NB4 (cell line): ENCODE results near the gene EVA1B.
A peak's percentile ranks its signal among the peaks of the same experiment; 100 is the strongest.

Experiments used
- DNase-seq: peaks from one replicate; pipeline ENCODE4 v3.0.0; 2010; ENCODE audit warnings: low read depth
- H3K4me3 ChIP-seq: one replicate; pipeline ENCODE4 v1.5.1; 2011; ENCODE audit warnings: mild to moderate bottlenecking, low read depth, low read length, moderate library complexity
- MYC ChIP-seq: IDR thresholded peaks from 2 replicates; pipeline ENCODE4 v1.6.1; 2011; ENCODE audit warnings: low read depth, low read length
- POLR2A ChIP-seq: IDR thresholded peaks from 2 replicates; pipeline ENCODE4 v1.6.1; 2011; ENCODE audit warnings: mild to moderate bottlenecking; ENCODE audit not compliant: insufficient read length; ENCODE audit errors: extremely low read depth
- TF ChIP-seq, protein P1 (sequence below): IDR thresholded peaks from 2 replicates; pipeline ENCODE4 v1.6.1; 2011; ENCODE audit warnings: low read depth, low read length
- TF ChIP-seq, protein P2 (sequence below): IDR thresholded peaks from one replicate; pipeline ENCODE4 v1.5.1; 2012; ENCODE audit warnings: low read depth, low read length

The EVA1B gene

DNA sequence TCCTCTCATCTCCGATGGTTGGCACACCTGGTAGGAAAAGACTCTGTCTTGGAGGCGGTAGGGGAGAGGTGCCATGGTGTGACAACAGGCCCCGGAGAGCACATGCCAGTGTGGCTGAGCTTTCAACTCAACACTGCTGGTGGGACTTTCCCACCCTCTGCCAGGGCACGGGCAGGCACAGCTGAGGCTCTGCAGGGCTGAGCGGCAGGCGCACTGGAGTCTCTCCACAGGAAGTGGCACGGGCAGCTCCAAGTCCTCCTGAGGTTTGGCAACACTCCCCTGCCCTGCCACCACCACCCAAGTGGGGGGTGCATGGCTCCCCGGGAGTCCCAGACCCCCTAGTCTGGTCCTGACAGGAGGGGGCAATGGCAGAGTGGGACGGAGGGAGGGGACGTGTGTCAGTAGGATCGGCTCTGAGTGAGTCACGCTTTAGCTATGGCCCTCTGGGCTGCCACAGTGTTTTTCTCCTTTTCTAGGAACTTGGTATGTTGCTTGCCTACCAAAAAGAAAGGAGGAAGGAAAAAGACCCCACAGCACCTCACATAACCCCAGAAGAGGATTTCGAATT, 27.3 kb upstream of the EVA1B start:
- H3K4me3 ChIP-seq: no peak overlapping the region
- DNase-seq: no peak
- TF ChIP-seq MYC: no peak
- TF ChIP-seq, protein P1, sequence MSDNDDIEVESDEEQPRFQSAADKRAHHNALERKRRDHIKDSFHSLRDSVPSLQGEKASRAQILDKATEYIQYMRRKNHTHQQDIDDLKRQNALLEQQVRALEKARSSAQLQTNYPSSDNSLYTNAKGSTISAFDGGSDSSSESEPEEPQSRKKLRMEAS: no peak
- TF ChIP-seq, protein P2, sequence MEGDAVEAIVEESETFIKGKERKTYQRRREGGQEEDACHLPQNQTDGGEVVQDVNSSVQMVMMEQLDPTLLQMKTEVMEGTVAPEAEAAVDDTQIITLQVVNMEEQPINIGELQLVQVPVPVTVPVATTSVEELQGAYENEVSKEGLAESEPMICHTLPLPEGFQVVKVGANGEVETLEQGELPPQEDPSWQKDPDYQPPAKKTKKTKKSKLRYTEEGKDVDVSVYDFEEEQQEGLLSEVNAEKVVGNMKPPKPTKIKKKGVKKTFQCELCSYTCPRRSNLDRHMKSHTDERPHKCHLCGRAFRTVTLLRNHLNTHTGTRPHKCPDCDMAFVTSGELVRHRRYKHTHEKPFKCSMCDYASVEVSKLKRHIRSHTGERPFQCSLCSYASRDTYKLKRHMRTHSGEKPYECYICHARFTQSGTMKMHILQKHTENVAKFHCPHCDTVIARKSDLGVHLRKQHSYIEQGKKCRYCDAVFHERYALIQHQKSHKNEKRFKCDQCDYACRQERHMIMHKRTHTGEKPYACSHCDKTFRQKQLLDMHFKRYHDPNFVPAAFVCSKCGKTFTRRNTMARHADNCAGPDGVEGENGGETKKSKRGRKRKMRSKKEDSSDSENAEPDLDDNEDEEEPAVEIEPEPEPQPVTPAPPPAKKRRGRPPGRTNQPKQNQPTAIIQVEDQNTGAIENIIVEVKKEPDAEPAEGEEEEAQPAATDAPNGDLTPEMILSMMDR: no peak
- no peak for TF ChIP-seq POLR2A

DNA sequence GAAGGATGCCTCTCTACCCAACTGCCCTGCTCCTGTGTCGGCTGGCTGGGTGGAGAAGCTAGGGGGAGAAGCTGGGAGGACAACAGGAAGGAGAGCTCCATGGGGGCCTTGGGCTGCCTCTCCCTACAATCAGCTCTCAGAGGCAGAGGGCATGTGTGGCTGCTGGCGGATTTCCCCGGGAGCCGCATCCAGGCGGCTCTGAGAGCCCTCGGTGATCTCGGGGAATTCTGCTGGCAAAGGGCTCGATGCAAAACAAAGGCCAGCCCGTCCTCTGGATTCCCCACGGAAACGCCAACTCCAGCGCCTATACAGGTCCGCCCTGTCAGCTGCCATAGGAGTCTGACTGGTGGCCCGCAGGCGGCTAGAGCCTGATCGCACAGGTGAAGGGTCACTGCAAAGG, 26.4 kb upstream of the EVA1B start:
- TF ChIP-seq, protein P1: no peak
- TF ChIP-seq MYC (no peak), POLR2A (no peak)
- TF ChIP-seq, protein P2: no peak
- no peak for DNase-seq
- H3K4me3 ChIP-seq: no peak overlapping the region

DNA sequence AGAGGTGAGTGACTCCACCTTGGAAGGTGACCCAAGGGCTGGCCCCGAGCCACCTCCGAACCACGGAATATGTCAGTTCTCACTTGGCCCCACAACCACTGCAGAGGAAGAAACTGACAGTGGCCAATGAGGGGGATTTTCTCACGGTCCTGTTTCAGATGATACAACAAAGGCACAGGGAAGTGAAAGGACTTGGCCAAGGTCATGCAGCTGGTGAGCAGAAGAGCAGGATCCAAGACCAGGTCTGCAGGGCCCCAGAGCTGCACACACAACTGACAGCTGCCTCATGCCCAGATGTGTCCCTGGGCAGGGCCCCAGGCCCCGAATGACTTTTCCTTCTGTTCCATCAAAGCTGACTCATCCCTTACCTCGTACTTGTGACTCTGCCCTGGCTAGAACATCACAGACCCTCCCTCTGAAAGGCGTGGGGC, 25.8 kb upstream of the EVA1B start:
- H3K4me3 ChIP-seq: no peak overlapping the region
- peak; percentile 18 for DNase-seq
- TF ChIP-seq MYC (no peak), POLR2A (no peak)
- TF ChIP-seq, protein P2: no peak
- TF ChIP-seq, protein P1: no peak

DNA sequence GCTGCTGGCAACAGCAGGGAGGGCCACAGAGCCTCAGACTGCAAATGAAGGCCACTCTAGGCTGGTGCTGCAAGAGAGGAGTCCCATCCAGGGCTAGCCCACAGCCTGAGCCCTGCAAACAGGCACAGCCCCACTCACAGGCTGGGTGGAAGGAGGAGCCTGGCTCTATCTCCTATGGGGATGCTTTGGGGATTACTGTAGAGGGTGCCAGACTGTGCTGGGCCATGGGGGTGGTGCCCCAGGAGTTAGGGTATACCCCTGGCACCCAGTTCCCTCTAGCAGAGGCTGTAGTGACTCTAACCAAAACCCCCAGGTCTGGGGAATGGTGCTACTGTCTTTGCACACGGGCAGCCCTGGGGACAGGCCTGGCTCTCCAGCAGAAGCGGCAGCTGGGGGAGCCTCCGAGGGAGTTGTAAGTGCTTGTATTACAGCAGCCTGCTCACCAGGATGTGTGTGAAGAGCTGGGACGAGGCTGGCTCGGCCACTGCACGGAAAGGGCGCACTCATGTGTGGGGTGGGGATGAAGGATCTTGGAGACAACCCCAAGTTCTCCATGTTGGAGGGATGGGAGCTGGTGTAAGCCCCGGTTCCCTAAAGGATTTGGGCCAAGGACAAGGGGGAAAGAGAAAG, 23.4 kb upstream of the EVA1B start:
- no peak for DNase-seq
- no peak overlapping the region for H3K4me3 ChIP-seq
- TF ChIP-seq MYC: no peak
- TF ChIP-seq, protein P2: no peak
- TF ChIP-seq, protein P1: no peak
- no peak for TF ChIP-seq POLR2A

DNA sequence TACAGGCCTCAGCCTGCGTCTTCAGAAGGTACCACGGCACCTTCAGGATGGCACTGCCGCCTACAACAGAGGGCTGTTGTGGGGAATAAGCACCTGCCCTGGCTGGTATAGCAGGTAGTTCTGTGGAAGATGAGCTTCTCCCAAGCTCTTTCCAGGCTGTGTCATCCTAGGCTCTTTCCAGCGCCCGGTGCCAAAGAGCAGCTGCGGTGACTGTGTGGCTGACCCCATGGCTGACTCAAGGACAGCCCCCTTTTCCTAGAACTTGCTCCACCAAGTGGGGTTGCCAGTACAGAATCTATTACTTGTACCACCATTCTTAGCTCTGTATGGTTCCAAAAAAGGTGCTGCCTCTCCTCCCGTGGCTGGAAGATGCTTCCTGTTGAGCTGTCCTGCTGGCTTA, 21.9 kb upstream of the EVA1B start:
- no peak for DNase-seq
- H3K4me3 ChIP-seq: no peak overlapping the region
- TF ChIP-seq MYC: no peak
- TF ChIP-seq, protein P1: no peak
- TF ChIP-seq POLR2A: no peak
- TF ChIP-seq, protein P2: no peak
